ENCODE data around the gene ETAA1.

The ETAA1 gene

GRCh38 chr2:67459761-67460160, 62.6 kb downstream of the ETAA1 start:
- TF ChIP-seq CTCF (conservative IDR thresholded peaks at IDR 0.05; ENCODE audit: low read depth, low read length), result no peak
- DNase-seq (ENCODE audit: low read depth), result no peak
- H3K4me3 ChIP-seq (ENCODE audit: low read depth, low read length), result no peak overlapping the region

All from choroid plexus epithelial cell (primary cell).